Renal pelvis (tissue), 4 donors: ENCODE data around the gene ABLIM2. TPM values are rescaled to one million over a fixed set of nuclear protein-coding genes. Genes with fewer than 3 reads are reported as not detected.
"Not testable (repeated sequence)": the region's sequence is repeated elsewhere in the genome, so short reads cannot be mapped to it uniquely, and the experiment has no call there.

ENCODE experiments used
- DNase-seq: peaks from one replicate; pipeline ENCODE4 v3.0.0-alpha.2; 2013
- polyA plus RNA-seq, 3 donors: library from polyadenylated mRNA; unstranded; fragments of 120-200 nt; gene quantifications; one replicate each; pipeline ENCODE4 v1.2.1, GENCODE V29; 2013; ENCODE audit not compliant: insufficient read length in 3 of 3

ABLIM2 gene
- polyA plus RNA-seq, 3 donors, result 6.1 to 8.6 (median 7.3) TPM

- no peak for DNase-seq
Measured at GRCh38 chr4:7963691-7964090, 194.9 kb downstream of the ABLIM2 start.

- no peak for DNase-seq
Measured at GRCh38 chr4:7962609-7963508, 195.8 kb downstream of the ABLIM2 start.

- peak; percentile 87 for DNase-seq
Measured at GRCh38 chr4:7960790-7961655, 197.6 kb downstream of the ABLIM2 start.

- DNase-seq, result no peak
Measured at GRCh38 chr4:7960017-7960789, 198.4 kb downstream of the ABLIM2 start.

GRCh38 chr4:7959078-7959477 lies 199.5 kb downstream of the ABLIM2 start:
- no peak for DNase-seq

GRCh38 chr4:7956934-7957656 lies 201.5 kb downstream of the ABLIM2 start:
- DNase-seq, result no peak

GRCh38 chr4:7956270-7956808 lies 202.3 kb downstream of the ABLIM2 start:
- DNase-seq, result no peak

GRCh38 chr4:7955393-7955792 lies 203.2 kb downstream of the ABLIM2 start:
- no peak for DNase-seq

- DNase-seq, result no peak
Measured at GRCh38 chr4:7952615-7953014, 206.0 kb downstream of the ABLIM2 start.

GRCh38 chr4:7950301-7951092 lies 208.1 kb downstream of the ABLIM2 start:
- no peak for DNase-seq

- no peak for DNase-seq
Measured at GRCh38 chr4:7949759-7950158, 208.9 kb downstream of the ABLIM2 start.

GRCh38 chr4:7947927-7948326 lies 210.7 kb downstream of the ABLIM2 start:
- no peak for DNase-seq

GRCh38 chr4:7945709-7946380 lies 212.8 kb downstream of the ABLIM2 start:
- no peak for DNase-seq

GRCh38 chr4:7944599-7945220 lies 213.9 kb downstream of the ABLIM2 start:
- DNase-seq, result no peak

GRCh38 chr4:7943688-7944087 lies 214.9 kb downstream of the ABLIM2 start:
- DNase-seq, result not testable (repeated sequence)

- no peak for DNase-seq
Measured at GRCh38 chr4:7943211-7943610, 215.4 kb downstream of the ABLIM2 start.

GRCh38 chr4:7941965-7942496 lies 216.6 kb downstream of the ABLIM2 start:
- no peak for DNase-seq

GRCh38 chr4:7941111-7941964 lies 217.3 kb downstream of the ABLIM2 start:
- no peak for DNase-seq
